Measurements from ENCODE around the gene SYTL3.

SYTL3 gene

DNA sequence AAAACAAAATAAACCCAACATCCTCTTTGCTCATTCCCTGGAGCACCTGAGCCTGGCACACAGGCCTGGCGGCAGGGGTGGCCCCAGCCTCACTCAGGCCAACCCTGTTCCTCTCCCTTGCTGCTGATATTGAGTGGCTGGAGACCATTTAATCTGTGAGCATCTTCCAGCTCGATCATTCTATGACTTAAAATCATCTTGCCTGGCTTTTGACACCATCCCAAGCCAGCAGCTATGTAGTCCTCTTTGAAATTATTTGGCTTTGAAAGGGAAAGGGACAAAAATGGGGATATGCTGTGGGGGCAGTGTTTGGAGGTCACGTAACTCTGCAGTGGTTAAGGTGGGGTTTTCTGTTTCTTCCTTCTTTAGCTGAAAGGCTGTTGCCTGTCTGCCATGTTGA lies 146.5 kb downstream of the SYTL3 start:
- TF ChIP-seq, protein P1, sequence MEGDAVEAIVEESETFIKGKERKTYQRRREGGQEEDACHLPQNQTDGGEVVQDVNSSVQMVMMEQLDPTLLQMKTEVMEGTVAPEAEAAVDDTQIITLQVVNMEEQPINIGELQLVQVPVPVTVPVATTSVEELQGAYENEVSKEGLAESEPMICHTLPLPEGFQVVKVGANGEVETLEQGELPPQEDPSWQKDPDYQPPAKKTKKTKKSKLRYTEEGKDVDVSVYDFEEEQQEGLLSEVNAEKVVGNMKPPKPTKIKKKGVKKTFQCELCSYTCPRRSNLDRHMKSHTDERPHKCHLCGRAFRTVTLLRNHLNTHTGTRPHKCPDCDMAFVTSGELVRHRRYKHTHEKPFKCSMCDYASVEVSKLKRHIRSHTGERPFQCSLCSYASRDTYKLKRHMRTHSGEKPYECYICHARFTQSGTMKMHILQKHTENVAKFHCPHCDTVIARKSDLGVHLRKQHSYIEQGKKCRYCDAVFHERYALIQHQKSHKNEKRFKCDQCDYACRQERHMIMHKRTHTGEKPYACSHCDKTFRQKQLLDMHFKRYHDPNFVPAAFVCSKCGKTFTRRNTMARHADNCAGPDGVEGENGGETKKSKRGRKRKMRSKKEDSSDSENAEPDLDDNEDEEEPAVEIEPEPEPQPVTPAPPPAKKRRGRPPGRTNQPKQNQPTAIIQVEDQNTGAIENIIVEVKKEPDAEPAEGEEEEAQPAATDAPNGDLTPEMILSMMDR (IDR thresholded peaks at IDR 0.05) = no peak

DNA sequence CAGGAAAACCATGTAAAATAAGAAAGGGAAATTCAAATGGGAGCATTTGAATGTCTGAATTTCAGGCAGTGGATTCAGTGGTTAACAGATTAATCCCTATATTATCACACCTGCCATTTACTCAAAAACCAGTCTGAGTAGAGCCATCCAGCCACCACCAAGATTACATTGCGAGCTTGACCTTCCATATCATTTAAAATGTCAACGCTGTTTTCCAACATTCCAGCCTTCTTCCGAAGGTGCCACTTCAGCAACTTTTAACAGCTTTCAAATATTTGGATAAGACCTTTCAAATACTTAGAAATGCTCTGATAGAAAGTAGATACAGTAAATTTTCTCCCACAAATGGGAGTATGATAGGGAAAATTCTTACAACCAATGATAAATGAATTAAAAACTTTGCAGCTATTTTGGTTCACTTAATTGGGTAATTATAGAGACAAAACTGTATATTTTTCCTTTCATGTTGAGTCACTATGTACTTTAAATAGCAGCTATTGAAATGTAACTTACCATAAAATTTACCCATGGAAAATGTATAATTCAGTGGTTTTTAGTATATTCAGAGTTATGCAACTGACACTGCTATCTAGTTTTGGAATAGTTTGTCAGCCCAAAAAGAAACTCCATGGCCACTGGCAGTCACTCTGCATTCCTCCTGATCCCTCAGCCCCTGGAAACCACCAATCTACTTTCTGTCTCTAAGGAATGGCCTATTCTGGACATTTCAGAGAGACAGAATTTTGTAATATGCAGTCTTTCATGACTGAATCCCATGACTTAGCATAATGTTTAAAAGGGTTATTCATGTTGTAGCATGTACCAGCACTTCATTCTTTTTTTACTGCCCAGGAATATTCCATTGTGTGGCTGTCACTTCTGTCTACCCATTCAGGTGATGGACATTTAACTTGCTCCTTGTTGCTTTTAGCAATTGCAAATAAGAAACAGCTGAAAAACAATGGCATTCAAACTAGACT lies 147.8 kb downstream of the SYTL3 start:
- TF ChIP-seq, protein P1 (IDR thresholded peaks at IDR 0.05) = no peak

DNA sequence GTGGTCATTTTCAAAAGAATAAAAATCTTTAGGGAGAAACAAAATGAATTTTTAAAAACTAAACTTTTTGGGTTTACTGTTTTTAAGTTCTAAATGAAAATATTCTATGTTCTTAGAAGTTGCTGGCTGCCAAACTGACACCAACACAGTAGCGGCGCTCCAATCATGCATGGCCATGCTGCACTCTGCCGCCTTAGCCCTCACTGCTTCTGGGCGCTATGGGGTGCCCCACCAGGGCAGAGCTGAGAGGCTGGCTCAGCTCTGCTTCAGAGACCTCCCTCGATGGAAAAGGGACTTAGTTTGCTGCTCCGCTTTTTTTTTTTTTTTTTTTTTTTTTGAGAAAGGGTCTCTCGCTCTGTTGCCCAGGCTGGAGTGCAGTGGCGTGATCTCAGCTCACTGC lies 148.5 kb downstream of the SYTL3 start:
- TF ChIP-seq, protein P1 (IDR thresholded peaks at IDR 0.05) = no peak

GRCh38 chr6:158799051-158799792 lies 149.4 kb downstream of the SYTL3 start:
- TF ChIP-seq, protein P1 (IDR thresholded peaks at IDR 0.05) = peak; percentile 44

GRCh38 chr6:158801655-158802294 lies 151.9 kb downstream of the SYTL3 start:
- TF ChIP-seq, protein P1 (IDR thresholded peaks at IDR 0.05) = no peak

- TF ChIP-seq, protein P1 (IDR thresholded peaks at IDR 0.05) = no peak
These were observed 153.9 kb downstream of the SYTL3 start for GRCh38 chr6:158803733-158804143.

- TF ChIP-seq, protein P1 (IDR thresholded peaks at IDR 0.05) = no peak
These were observed 154.4 kb downstream of the SYTL3 start for GRCh38 chr6:158804207-158804606.
